ENCODE results near the gene PIK3AP1.
"Not testable (repeated sequence)": the region's sequence is repeated elsewhere in the genome, so short reads cannot be mapped to it uniquely, and the experiment has no call there.

PIK3AP1 gene

GRCh38 chr10:96724621-96725020 is 4.3 kb upstream of the PIK3AP1 start:
- no peak for DNase-seq (ENCODE audit: low spot score)

DNA sequence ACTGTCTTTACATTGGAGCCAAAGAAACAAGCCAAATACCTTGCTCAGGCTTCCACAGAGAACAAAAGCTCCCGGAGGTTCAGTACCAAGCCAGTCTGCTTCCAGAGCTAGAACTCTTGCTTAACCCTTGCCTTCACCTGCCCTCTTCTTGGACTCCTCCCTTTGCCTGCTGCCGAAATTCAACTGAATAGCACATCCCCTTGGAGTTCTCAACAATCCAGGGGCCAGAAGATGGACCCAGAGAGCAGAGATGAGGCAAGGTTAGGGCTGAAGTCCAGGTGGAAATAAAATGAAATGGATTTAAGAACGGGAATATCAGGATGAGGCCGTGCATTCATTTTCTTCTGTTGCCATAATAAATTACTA is 876 bp upstream of the PIK3AP1 start:
- no peak for DNase-seq (ENCODE audit: low spot score)

- DNase-seq (ENCODE audit: low spot score), result peak; percentile 52
Observed at GRCh38 chr10:96719850-96720421, 378 bp downstream of the PIK3AP1 start.

- DNase-seq (ENCODE audit: low spot score), result no peak
Observed at GRCh38 chr10:96719200-96719599, 1.1 kb downstream of the PIK3AP1 start.

DNA sequence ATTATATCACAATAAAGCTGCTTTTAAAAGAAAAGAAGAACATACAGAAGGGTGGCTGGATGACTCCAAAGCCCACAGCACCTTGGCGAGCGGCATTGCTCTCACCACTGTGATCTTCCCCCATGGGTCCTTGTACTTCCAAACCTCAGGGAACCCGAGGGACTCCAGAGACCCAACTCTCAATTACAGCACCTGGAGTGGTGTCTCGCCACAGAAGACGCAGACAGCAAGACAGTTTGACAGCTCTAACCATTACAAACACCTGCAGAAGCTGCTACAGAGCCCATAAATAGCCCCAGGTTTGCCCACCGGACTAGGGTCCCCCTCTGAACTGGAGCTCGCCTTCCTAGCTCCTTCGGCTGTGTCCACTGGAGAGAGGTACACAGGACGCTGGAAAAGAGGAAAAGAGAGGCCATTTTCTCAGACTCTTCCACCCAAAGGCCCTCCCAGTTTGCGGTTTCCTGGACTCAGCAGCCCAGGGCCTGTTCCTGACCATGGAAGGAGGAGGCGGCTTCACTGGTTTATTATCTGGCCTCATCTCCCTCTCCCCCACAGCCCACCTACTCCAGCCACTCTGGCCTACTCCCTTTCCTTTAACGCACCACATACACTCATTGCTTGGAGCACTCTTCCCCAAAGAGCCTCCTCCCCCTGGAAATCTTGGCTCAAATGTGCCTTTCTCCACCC is 1.9 kb downstream of the PIK3AP1 start:
- DNase-seq (ENCODE audit: low spot score), result no peak

DNA sequence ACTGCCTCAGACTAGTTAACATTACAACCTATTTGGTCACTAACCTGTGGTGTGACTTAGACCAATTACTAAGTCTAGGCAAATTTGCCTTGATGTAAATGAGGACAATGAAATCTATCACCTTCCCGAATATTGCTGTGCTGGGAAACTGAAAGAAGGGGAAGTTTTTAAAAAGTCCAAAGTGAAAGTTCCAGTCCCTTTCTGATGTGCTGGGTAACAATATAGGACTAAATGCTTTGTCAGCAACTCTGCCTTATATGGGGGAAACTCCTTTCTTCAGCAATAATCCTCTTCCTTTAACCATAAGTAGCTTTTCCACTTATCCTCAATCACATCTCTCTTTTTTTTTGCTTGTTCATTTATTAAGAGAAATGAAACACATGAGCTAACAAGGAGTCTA is 3.9 kb downstream of the PIK3AP1 start:
- no peak for DNase-seq (ENCODE audit: low spot score)

DNA sequence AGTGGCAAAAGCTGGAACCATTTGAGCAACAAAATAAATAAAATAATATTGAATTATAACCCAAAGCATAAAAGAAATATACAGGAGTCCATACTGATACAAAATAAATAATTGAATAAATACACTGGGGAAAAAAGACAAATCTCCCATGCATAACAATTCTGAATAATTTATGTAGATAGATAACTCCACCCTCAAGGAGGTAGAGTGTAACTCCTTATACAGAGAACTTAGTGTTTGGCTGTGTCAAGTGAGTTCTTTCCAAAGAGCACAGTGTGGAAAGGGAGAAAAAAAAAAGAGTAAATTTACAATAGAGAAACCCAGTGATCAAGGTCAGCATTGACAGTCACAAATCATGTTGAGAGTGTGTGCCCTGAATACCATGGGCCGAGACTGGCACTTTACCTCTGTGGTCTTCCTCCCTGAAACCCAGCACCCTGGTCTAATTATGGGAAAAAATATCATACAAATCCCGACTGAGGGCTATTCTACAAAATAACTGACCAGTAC is 5.5 kb downstream of the PIK3AP1 start:
- no peak for DNase-seq (ENCODE audit: low spot score)

- DNase-seq (ENCODE audit: low spot score), result no peak
Observed at GRCh38 chr10:96714031-96714590, 6.2 kb downstream of the PIK3AP1 start.

- no peak for DNase-seq (ENCODE audit: low spot score)
Observed at GRCh38 chr10:96712662-96713271, 7.5 kb downstream of the PIK3AP1 start.

DNA sequence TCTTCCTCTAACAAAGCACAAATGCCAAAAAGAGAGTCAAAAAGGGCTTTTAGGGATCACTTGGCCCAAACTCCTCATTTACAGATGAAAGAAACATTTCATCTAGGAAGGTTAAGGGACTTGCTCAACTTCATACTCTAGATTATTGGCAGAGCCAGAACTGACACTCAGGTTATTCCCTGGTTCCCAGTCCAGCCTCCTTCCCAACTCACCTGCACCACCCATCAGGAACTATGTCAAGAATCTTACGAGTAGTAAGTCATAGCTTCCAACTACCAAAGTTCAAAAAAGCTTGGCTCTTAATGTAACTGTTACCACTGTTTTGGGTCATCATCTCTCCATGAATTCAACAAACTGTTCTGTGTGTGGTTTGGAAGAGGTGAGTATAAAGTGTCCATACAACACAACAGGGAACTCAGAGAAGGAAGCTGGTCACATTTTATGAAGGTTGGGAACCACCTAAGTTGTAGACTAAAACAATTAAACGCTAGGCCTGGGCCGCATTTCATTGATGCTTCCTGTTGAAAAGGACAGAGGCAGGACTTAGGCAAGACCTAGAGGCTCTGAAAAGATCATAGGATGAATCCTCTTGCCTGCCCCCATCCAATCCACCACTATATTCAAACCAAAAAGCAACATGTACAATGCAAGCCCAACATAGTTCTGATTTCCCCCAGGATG is 9.1 kb downstream of the PIK3AP1 start:
- DNase-seq (ENCODE audit: low spot score), result no peak

DNA sequence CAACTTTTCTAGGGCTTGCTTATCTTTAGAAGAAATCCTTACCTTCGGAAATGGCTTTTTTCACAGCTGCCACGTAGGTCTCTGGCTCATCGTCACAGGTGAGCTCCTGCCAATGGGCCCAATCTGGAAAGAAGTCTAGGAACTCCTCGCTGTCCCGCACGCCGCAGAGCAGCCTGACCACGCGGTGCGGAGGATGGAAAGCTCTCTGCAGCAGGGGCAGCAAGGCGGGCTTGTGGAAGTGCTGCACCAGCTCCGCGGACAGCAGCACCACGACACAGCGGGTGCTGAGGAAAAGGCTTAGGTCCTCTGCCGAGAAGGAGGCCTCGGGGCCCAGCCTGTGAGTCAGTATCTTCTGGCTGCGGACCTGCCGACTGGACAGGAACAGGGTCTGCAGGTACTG is 10.8 kb downstream of the PIK3AP1 start:
- DNase-seq (ENCODE audit: low spot score), result no peak

- DNase-seq (ENCODE audit: low spot score), result no peak
Observed at GRCh38 chr10:96708996-96709395, 11.3 kb downstream of the PIK3AP1 start.

DNA sequence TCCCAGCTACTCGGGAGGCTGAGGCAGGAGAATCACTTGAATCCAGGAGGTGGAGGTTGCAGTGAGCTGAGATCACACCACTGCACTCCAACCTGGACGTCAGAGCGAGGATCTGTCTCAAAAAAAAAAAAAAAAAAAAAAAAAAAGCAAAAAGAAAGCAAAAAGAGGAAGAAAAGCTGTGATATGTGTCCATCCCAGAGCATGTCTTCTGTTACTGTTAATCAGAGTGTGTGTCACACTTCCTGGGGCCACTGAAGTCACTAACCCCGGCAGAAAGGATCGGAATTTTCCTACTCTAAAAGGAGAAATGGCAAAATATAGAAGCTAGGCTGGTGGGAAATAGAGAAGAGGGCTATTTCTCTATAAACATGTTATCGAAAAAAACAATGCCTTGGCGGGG is 11.9 kb downstream of the PIK3AP1 start:
- no peak for DNase-seq (ENCODE audit: low spot score)

- no peak for DNase-seq (ENCODE audit: low spot score)
Observed at GRCh38 chr10:96706331-96706853, 13.9 kb downstream of the PIK3AP1 start.

GRCh38 chr10:96705134-96705533 is 15.2 kb downstream of the PIK3AP1 start:
- no peak for DNase-seq (ENCODE audit: low spot score)

- DNase-seq (ENCODE audit: low spot score), result no peak
Observed at GRCh38 chr10:96704563-96704962, 15.8 kb downstream of the PIK3AP1 start.

DNA sequence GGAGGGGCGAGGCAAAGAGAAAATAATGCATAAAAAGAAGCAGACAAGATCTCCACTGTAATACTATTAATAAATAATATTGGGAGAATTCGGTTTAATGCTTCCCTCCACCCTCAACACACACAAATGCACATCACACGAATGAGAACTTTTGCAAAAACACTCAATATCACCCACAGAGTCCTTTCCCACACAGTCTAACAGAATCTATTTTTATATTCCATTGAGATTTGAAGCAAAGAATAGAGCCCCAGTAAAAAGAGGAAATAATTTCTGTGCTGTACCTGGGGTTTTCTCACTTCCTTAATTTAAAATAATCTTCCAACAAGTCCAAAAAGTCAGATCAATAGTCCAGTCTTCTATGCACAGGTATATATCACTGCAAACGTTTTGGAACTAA is 17.0 kb downstream of the PIK3AP1 start:
- no peak for DNase-seq (ENCODE audit: low spot score)

DNA sequence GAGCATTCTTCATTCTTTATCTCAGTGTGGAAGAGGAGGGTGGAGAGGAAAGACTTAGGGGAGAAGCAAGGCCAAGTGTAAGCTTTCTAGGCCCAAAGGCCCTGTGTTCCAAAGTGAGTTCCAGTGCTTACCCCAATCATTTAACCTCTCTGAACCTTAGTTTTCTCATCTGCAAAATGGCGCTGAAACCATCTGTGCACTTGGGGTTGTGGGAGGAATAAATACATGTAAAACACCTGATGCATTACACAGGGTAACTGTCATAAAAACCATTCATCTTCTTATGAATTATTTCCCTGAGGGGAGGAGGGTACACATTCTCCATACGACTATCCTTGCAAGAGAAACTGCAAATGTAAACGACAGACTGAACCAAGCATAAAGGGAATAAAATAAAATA is 19.0 kb downstream of the PIK3AP1 start:
- no peak for DNase-seq (ENCODE audit: low spot score)

DNA sequence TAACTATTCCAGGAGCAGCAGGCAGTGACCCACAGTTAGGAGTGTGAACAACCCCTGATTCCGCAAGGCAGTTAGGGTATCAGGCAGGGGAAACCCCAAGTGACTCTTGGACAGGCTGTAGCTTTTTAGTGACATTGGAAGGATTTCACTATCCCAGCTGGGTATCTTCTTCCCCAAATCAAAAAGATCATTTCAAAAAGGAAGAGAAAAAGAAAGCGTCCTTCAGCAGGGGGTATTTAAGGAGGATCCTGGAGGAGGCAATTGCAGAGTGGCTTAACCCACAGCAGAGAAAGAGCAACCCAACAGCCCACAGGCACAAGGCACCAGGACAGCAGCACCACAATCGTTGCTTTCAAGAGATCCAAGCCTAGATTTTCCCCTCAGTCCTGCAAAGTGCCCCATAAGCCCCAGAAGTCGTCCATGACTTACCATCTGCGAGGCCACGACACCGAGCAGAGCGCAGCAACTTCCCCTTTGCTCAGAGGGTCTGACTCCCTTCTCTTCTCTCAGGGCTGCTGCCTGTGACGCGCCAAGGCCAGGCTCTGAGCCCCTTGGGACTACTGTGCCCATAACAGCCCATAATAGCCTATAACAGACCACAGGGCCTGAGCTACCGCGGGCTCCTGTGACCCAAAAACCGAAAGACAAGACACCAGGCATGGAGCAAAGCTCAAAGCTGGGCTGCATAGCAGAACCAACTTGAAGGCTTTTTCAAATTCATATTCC is 19.8 kb downstream of the PIK3AP1 start:
- no peak for DNase-seq (ENCODE audit: low spot score)

GRCh38 chr10:96699613-96700012 is 20.7 kb downstream of the PIK3AP1 start:
- DNase-seq (ENCODE audit: low spot score), result no peak

DNA sequence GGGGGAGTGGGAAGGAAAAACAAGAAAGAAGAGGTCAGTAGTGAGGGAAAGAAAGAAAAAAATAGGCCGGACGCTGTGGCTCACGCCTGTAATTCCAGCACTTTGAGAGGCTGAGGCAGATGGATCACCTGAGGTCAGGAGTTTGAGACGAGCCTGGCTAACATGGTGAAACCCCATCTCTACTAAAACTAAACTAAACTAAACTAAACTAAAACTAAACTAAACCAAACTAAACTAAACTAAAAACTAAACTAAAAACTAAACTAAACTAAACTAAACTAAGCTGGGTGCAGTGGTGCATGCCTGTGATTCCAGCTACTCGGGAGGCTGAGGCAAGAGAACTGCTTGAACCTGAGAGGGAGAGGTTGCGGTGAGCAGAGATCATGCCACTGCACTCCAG is 22.0 kb downstream of the PIK3AP1 start:
- DNase-seq (ENCODE audit: low spot score), result not testable (repeated sequence)

- DNase-seq (ENCODE audit: low spot score), result no peak
Observed at GRCh38 chr10:96697438-96697837, 22.9 kb downstream of the PIK3AP1 start.
